OCI-LY1 (cell line): ENCODE measurements around the gene TTR.

Source experiments
- EZH2 ChIP-seq: fragments of 200-600 bp; sonication (generic), shearing (Covaris generic); IDR thresholded peaks from 2 replicates; pipeline ENCODE4 v1.8.0; 2017; ENCODE audit warnings: borderline replicate concordance, mixed run types, mild to moderate bottlenecking, antibody characterized with exemption, low read length, moderate library complexity, mixed read lengths
- TF ChIP-seq, protein P1 (sequence below): fragments of 200-600 bp; sonication (generic), shearing (Covaris generic); IDR thresholded peaks from 2 replicates; pipeline ENCODE4 v1.5.1; 2017; ENCODE audit warnings: mild to moderate bottlenecking, antibody characterized with exemption, low read length, moderate library complexity, mixed read lengths

- TF ChIP-seq, protein P1, sequence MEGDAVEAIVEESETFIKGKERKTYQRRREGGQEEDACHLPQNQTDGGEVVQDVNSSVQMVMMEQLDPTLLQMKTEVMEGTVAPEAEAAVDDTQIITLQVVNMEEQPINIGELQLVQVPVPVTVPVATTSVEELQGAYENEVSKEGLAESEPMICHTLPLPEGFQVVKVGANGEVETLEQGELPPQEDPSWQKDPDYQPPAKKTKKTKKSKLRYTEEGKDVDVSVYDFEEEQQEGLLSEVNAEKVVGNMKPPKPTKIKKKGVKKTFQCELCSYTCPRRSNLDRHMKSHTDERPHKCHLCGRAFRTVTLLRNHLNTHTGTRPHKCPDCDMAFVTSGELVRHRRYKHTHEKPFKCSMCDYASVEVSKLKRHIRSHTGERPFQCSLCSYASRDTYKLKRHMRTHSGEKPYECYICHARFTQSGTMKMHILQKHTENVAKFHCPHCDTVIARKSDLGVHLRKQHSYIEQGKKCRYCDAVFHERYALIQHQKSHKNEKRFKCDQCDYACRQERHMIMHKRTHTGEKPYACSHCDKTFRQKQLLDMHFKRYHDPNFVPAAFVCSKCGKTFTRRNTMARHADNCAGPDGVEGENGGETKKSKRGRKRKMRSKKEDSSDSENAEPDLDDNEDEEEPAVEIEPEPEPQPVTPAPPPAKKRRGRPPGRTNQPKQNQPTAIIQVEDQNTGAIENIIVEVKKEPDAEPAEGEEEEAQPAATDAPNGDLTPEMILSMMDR = no peak
- no peak for TF ChIP-seq EZH2
Measured at GRCh38 chr18:31619291-31619690, 27.6 kb downstream of the TTR start.
